ENCODE data around the gene SRXN1.
"Not testable (repeated sequence)": the region's sequence is repeated elsewhere in the genome, so short reads cannot be mapped to it uniquely, and the experiment has no call there.

SRXN1 gene

DNA sequence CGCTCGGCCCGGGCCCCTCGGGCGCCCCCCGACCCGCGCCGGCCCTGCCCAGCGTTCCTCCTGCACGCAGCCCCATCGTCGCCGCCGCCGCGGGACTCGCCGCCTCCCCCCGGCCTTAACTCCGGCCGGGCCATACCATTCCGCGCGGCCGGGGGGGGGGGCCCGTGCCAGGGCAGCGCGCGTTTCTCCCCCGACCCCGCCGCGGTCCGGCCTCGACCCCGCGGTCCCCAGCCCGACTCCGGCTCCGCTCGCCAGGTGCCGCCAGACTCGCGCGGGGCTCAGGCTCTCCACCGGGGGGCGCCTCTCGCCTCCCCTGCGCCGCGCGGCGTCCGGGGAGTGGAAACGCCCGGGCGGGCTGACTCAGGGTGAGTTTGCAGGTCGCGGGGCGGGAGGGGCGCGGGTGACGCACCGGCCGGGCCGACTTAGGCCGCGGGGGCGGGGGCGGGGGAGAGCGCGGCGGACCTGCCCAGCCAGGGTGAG, at the start of gene SRXN1:
Gene SRXN1, minus strand, starts transcription at position 91 of the 480 bp plus-strand sequence. Its CDS starts 15 bp downstream, at position 76.
- DNase-seq, result peak; percentile 78

DNA sequence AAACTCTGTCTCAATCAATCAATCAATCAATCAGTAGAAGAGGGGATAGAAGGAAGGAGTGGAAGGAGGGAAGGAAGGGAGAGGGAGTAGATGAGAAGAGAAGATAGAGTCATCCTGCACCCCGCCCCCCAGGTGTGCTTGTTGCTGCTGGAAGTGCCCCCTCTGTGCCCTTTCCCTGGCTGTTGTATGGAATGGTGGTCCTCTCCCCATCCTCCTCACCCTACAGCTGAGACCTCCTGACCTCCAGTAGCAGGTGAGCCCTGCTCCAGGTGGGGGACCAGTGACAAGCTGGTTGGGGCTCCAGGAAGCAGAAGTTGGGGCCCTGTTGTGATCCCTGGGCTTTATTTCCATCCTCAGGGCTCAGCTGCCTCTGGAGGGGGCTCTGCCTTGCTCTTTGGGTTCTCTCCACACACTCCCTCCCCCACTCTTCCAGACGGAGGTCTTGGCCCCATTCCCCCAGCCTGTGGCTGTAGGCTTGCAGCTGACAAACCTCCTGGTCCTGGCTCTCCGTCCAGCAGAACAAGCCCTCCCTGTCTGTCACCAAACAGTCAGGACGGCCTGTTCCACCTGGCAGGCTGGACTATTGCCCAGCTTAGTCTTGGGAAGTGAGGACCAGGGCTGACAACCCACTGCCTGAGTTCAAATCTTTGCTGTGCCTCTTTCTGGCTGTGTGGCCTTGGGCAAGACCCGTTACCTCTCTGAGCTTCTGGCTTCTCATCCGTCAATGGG, 48.6 kb upstream of the SRXN1 start:
- DNase-seq, result no peak

DNA sequence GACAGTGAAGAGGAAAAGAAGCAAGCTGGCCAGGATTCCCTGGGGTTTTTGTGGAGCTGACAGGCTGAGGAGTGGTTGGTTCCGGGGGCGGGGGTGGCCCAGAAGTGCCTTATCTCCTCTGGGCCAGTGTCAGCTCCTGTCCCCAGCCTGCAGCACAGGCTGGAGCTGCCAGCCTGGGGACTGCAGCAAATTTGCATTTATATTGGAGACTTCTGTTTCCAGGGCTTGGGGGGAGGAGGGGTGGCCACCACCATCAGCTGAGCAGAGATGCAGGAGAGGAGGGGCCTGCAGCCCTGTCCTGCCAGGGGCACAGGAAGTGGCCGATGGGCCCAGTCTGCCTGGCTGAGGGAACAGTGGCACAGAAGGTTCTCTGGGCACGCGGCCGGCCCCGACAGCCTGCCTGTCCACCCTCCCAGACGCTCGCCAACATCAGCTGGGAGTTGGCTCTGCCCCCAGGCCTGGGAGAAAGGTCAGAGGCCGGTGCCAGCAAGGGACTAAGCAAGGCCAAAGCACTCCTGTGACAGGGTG, 46.9 kb upstream of the SRXN1 start:
- no peak for DNase-seq

DNA sequence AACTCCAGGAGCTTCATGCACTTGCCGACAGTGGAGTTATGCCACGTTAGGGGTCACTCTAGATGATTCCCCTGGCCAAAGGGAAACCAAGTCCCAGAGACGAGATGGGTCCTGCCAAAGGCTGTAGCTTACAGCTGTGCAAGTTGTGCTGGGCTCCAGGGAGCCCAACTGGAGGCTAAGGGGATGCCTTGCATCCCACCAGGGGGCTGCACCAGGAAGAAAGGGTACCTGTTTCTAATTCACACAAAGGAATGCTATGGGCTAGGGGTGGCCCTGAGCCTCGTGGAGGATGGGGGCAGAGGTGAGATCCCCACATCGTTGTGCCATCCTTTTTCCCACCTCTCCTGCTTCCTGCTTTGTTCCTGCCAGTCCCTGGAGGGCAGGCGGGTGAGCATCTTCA, 46.3 kb upstream of the SRXN1 start:
- DNase-seq, result no peak

DNA sequence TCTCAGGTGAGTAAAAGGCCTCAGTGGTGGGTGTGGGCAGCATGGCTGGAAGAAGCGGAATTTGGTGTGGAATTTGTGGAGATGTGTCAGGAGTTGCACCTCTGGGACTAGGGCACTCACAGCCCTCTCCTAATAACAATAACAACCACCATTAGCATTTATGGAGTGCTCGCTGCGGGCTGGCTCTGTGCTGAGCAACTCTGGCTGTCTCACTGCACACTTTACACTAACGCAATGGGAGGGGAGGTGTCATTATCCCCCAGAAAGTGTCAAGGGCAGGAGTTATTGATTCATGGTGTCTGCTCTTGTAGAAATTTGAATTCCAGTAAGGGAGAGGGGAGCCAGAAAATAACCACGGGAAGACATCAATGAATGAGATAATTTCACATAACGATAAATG, 45.3 kb upstream of the SRXN1 start:
- no peak for DNase-seq

DNA sequence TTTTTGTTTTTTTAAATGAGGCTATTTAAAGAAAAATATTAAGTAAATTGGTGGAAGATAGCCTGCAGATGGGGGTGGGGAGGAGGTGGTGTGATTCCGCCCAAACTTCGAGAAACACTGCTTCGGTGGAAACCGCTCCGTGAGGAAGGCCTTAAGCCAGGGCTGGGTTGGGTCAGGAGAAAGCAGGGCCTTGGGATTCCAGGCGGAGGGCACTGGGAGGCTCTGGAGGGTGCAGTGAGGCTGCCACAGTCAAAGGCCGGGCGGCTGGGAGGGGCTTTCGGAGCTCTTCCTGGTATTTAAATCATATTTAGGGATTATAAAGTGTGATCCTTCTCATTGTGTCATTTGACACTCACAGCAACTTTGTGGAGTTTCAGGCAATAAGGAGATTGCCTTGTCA, 44.8 kb upstream of the SRXN1 start:
- no peak for DNase-seq

DNA sequence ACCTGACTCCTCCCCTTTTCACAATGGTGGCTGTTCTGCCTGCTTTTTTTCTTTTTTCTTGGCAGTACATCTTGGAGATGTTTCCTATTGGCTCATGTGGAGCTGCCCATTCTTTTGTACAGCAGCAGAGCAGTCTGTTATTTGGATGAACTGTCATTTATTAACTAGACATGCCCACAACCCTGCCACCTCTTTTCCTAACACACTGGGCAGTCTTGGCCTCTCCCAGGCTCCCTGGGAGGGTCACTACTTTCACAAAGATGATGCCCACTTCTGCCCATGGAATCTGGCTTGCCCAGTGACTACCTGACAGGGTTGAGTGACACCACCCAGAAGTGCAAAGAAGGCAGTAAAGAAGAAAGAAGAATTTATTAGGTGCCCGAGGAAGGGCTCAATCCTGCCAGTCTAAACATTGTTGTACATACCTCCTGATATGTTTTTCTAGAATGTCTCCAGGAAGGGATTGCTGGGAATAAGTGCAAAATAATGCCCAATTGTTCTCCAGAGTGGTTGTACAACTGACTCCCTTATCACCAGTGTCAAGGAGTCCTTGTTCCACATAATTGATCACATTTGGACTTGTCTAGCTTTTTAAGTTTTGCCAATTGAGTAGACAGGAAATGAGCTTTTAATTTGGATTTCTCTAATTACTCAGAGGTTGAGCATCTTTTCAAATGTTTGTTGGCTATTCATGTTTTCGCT, 42.3 kb upstream of the SRXN1 start:
- DNase-seq, result no peak

DNA sequence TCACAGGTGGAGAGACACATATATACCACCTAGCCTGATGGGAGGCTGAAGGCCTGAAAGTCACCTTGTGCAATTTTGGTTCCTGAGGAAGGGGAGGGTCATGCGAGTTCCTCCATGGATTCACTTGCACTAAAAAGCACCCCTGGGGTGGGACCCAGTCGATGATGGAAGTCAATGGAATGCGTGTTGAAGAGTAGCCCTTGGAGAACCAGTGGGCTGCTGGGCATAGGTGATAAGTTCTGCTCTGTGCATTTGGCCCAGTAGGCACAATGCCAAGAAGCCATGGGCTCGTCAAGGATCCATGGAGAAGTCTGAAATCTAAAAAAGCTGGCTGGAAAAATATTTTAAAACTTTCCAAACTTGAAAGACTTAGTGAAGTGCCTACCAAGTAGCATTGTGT, 41.5 kb upstream of the SRXN1 start:
- no peak for DNase-seq

DNA sequence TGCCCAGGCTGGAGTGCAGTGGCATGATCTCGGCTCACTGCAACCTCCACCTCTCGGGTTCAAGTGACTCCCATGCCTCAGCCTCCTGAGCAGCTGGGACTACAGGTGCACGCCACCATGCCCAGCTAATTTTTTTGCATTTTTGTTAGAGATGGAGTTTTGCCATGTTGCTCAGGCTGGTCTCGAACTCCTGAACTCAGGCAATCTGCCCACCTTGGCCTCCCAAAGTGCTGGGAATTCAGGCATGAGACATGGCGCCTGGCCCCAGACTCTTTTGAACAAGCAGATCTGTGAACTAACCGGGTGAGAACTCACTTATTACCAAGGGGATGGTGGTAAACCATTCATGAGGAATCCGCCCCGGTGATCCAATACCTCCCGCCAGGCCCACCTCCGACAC, 40.8 kb upstream of the SRXN1 start:
- DNase-seq, result not testable (repeated sequence)

DNA sequence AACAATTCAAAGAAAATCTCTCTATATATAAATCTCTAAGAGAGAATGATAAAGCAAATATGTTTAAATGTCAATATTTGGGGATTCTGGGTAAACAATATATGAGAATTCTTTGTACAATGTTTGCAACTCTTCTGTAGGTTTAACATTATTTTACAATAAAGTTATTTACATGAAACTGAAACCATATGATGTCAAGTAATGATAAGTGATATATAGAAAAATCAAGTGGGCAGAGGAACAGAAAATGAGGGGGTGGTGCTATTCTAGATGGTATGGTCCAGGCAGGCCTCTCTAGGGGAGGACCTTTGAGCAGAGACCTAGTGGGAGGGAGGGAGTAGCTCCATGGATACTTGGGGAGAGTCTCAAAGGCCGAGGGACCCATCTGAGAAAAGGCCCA, 39.0 kb upstream of the SRXN1 start:
- DNase-seq, result no peak

DNA sequence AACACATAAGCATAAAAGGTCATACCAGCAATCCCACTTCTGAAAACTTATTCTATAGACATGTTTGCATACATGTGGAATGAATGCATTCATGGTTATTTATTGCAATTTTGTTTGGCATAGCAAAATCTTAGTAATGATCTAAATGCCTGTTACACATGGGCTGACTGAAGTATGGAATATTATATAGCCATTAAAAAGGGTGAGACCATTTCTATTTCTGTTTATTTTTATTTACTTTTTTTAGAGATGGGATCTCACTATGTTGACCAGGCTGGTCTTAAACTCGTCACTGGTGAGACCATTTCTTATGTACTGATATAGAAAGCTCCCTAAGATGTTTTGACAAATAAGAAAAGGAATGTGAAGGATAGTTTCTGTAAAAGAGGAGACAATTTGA, 36.9 kb upstream of the SRXN1 start:
- no peak for DNase-seq

DNA sequence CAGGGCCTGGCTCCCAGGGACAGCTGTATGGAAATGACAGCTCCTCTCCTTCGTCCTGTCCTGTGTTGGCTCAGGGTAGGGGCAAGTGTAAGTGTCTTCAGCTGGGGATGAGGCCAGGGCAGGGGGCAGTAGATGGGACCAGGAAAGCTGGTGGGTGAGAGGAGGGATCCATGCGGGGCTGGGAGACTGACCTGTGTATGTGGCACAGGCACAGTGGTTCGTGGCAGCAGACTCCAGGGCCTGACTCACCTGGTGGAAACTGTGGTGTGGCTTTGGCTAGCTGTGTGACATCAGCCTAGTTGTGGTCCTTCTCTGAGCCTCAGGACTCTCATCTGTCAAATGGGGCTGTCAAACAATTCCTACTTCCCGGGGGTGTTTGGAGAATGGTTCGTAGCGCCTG, 36.3 kb upstream of the SRXN1 start:
- DNase-seq, result no peak

DNA sequence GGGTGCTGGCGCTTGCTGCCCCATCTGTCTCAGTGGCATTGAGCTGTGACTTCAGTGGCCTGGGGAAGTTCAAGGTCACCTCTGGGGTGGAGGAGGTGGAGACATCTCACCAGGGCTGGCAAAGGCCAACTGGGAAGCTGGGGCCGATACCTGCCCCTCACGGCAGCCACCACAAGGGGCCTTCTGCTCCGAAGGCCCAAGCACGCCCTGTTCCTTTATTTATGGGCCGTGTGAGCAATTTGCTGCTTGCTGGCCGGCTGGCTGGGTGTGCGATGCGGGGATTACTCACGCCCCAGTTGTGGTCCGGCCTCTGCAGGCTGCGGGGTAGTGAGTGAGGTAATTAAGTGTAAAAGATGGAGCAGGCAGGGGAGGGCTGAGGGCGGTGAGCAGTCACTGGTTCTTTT, 35.8 kb upstream of the SRXN1 start:
- no peak for DNase-seq

DNA sequence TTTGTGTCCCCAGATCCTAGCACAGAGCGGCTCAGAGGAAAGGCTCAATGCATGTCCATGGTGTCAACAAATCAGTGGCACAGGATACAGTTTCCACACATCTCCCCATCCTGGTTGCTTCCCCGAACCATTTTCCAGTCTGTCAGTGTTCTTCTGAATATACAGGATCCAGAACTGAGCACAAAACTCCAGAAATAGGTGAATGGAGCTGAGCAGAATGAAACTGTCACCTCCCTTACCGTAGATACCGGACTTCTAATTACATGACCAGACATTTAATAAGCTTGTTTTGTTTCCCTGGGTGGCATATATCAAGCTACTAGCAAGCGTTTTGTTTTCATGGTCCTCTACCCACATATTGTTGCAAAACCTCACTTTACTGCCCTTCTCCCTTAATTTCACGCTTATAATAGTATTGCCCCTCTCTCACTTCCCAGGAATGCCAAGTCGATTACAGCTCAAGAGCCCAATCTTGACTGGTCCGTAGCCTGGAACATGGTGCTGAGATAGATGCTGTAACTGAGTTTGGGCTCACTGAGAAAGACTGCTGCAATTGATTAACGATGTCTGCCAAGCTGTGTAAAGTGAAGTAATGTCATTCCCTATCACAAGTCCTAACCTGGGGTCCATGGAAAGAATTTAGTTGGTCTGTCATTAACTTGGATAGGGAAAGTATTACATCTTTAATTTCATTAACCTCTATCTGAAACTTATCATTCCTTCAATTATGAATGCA, 34.6 kb upstream of the SRXN1 start:
- DNase-seq, result no peak

DNA sequence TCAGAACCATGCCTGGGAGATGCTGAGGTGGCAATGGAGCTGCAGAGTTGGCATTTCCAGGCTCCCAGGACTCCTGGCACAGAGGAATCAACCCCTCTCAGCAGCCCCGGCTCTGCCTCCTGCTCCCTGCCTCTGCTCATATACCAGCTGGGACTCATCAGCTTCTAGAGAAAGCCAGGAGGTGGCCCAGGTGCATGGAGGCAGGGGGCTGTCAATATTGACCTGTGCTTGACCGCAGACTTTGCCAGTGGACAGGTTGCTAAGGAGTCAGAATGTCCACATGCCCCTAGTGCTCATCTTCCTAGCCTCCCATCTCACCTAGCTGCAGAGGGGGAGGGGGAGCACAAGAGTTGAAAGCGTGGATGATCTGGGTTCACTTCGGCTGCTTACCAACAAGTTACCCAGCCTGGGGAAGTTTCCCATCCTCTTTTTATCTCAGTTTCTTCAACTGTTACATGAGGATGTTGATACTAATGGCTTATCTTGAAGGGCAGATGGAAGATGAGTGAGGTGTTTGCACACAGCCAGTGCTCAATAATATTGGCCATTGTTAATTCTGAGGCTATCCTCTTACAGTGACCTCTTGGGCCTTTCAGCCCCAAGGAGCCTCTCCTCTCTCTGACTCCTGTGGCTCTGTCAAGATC, 31.8 kb upstream of the SRXN1 start:
- DNase-seq, result no peak

DNA sequence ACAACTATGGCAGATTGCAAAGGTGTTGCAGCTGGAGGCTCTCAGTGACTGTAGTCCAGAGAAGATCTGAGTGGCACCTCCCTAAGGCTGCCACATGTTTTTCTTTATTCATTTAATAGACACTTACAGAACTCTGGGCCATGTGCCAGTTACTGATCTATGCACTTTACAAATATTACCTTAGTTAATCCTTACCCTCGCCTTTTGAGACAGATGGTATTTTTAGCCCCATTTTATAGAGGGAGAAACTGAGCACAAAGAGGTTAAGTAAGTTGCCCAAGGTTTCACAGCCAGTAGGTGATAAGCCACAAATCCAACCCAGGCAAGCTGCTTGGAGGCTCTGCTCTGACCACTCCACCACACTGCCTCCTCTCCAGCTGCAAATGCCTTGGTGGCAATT, 29.1 kb upstream of the SRXN1 start:
- DNase-seq, result no peak

DNA sequence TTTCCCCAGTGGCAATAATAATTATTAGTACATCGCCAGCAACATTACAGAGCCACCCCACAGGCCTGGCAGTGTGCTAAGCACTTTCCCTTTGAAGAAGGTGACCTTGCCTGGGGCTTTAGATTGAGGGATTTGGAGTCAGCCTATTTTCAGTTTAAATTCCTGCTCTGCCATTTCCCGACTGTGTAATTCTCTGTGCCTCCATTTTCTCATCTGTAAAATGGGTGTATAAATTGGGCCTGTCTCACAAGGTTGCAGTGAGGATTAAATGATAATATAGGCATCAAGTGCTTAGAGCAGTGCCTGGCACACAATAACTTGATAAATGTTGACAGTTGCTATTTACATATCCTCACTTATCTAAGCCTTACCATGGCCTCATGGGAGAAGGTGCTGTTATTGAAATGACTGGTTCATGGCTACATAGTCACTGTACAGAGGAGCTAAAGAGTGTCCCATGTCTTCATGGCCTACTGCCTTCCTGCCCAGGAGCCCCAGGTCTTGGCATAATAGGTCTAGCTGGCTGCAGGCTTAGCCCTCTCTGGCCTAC, 27.7 kb upstream of the SRXN1 start:
- no peak for DNase-seq

DNA sequence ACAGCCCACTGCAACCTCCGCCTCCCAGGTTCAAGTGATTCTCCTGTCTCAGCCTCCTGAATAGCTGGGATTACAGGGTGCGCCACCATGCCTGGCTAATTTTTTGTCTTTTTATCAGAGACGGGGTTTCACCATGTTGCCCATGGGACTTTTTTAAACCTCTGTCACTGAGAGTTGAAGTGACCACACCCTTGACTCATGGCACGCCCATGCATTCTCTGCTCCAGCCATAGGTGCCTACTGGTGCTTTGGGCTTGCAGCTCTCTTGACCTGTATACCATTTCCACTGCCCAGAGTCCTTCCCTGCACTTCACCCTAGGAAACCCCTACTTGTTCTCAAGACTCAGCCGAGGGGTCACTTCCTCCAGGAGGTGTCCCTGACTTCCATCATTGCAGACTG, 25.0 kb upstream of the SRXN1 start:
- no peak for DNase-seq

DNA sequence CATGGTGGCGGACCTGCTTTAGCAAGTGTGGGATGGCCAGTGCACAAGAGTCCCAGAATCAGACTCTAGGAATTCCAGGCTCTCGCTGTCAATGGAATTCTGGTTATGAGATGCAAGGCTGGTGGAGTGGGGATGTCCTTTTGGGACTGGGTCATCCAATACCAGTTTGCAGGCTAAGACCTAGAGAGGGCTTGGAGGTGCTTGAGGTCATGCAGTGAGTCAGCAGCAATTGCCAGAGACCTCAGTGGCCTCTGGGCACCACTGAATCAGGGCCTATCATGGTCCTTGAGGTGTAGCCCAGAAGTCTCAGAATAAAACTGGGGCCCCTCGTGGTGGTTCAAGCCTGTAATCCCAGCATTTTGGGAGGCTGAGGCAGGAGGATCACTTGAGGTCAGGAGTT, 24.0 kb upstream of the SRXN1 start:
- no peak for DNase-seq

DNA sequence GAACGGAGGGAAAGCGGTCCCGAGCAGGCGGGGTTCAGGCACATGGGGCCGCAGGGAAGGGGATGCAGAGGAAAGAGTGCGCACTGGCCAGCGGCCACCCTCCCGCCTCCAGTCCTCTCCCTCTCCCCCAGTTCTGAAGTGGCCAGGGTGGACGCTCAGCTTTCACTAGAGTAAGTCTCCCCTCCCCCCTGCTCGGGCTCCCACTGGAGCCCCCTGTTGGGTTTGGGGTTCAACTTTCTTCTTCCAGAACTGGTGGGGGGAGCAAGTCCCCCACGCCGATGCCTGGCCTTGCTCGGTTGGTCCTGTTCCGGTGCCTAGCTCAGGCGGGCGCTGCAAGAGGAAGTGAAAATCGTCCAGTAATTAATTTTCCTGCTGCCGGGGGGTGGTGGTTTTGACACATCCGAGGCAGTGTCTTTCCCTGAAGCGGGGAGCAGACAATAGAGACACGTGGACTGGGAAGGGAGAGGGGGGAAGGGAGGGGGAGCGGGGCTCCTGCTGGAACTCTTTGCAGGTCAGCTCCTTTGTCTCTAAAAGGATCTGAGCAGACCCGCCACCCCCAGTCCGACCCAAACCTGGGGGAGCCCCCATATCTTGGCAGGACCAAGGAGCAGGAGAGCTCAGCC, 23.4 kb upstream of the SRXN1 start:
- DNase-seq, result no peak

DNA sequence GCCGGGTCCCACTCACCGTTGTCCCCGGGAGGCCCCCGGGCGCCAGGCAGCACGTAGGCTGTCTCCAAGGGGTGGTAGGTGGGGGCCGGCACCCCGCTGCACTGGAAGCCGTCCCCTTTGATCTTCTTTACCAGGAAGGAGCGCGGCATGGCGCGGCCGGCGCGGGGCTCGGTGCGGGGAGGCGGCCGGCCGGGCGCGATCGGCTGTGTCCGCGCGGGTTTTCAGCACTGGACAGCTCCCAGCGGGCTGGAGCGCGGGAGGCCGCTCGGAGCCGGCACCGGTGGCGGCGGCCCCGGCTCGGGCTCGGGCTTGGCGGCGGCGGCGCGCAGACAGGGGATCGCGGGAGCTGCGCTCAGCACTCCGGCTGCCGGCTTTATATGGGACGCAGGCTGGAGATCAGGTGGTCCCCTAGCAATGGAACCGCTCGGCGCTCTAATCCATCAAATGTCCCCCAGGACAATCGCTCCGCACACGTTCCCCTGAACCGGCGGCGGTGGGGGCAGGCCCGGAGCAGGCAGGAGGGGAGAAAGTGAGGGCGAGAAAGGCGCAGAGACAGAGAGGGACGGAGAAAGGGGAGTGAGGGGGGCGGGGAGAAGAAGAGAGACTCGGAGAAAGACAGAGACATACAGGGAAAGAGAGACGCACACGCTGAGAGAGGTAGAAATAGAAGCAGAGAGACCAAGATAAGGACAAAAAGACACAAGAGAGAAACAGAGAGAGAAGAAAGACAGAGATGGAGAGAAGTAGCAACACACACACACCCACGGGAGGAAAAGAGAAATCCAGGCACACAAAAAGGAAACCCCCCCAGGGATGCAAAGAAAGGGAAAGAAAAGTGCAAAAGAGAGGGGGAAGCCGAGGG, 22.7 kb upstream of the SRXN1 start, which contains the start of gene SCRT2:
Gene SCRT2, minus strand, starts transcription at position 350 of the 862 bp plus-strand sequence. Its CDS starts 201 bp downstream, at position 149.
- peak; percentile 30 for DNase-seq

Data from stimulated activated naive CD4-positive, alpha-beta T cell treated with Interleukin-2 at 50 U/mL for 16 hours (primary cell).